Panc1 (cell line): Measurements from ENCODE around the gene CLCN6. TPM values are rescaled to one million over a fixed set of nuclear protein-coding genes. Genes with fewer than 3 reads are reported as not detected.

Experiments used
- ATAC-seq: fragments of 200-7000 bp; cut with Tn5 transposase; 2 replicates; pipeline ENCODE4 v1.9.1; 2020; ENCODE audit warnings: mild to moderate bottlenecking, moderate library complexity
- BruUV-seq: library from RNA; stranded (reverse); fragments of 400-500 nt; replicated peaks from 2 replicates; lab custom pipeline; 2021; lab: Mats Ljungman, UMichigan
- CTCF ChIA-PET: fragments of 300-600 bp; sonication (Branson Sonifier 250); formaldehyde crosslinking; loops from one replicate; lab custom pipeline; 2022; ENCODE audit warnings: antibody characterized with exemption; lab: Charles Lee
- POLR2A ChIA-PET: fragments of 300-600 bp; sonication (Branson Sonifier 250); formaldehyde crosslinking; loops from one replicate; lab custom pipeline; 2022; ENCODE audit warnings: antibody characterized with exemption; lab: Charles Lee
- DNase-seq: peaks from one replicate; pipeline ENCODE4 v3.0.0-alpha.2; 2010; ENCODE audit warnings: low read depth, low spot score
- H3K27ac ChIP-seq: 2 replicates; pipeline ENCODE4 v1.5.1; 2011; ENCODE audit warnings: mild to moderate bottlenecking, low read length, inconsistent platforms
- H3K27me3 ChIP-seq: fragments of 200-500 bp; sonication (Bioruptor generic); 2 replicates; pipeline ENCODE4 v1.6.0; 2014; ENCODE audit warnings: low read length, inconsistent platforms; ENCODE audit not compliant: control insufficient read depth, insufficient read depth
- H3K36me3 ChIP-seq: fragments of 200-500 bp; sonication (Bioruptor generic); 2 replicates; pipeline ENCODE4 v1.5.1; 2014; ENCODE audit warnings: inconsistent platforms, mild to moderate bottlenecking, low read length, moderate library complexity; ENCODE audit not compliant: control insufficient read depth, insufficient read depth
- H3K4me1 ChIP-seq: 2 replicates; pipeline ENCODE4 v1.5.1; 2011; ENCODE audit warnings: inconsistent platforms, mild to moderate bottlenecking, low read length, moderate library complexity; ENCODE audit not compliant: control insufficient read depth, insufficient read depth
- H3K4me3 ChIP-seq, 2 experiments: 2 replicates each; pipeline ENCODE4 v1.5.1; 2011 to 2012; ENCODE audit warnings: low read depth in 2 of 2, low read length in 2 of 2, mild to moderate bottlenecking in 2 of 2, inconsistent platforms in 1 of 2, moderate library complexity in 1 of 2
- H3K9me3 ChIP-seq: fragments of 200-500 bp; sonication (Bioruptor generic); 2 replicates; pipeline ENCODE4 v1.5.1; 2014; ENCODE audit warnings: low read depth, mild to moderate bottlenecking, inconsistent platforms, low read length, moderate library complexity; ENCODE audit not compliant: control insufficient read depth, insufficient read depth
- CTCF ChIP-seq: fragments of 450-650 bp; IDR thresholded peaks from 2 replicates; pipeline ENCODE4 v1.5.1; 2017; ENCODE audit warnings: mild to moderate bottlenecking
- POLR2AphosphoS5 ChIP-seq: IDR thresholded peaks from 2 replicates; pipeline ENCODE4 v1.6.1; 2012; ENCODE audit warnings: mild to moderate bottlenecking, low read depth, low read length, moderate library complexity
- REST ChIP-seq, 2 experiments: IDR thresholded peaks; 2 replicates each; pipeline ENCODE4 v1.6.1; 2011 to 2012; ENCODE audit warnings: low read depth in 2 of 2, control low read depth in 1 of 2, low read length in 1 of 2, mild to moderate bottlenecking in 1 of 2, moderate library complexity in 1 of 2; ENCODE audit not compliant: insufficient read depth in 1 of 2
- SIN3A ChIP-seq: IDR thresholded peaks from 2 replicates; pipeline ENCODE4 v1.6.1; 2012; ENCODE audit warnings: low read depth, mild to moderate bottlenecking, low read length, moderate library complexity, borderline replicate concordance; ENCODE audit not compliant: insufficient read depth
- TCF7L2 ChIP-seq: IDR thresholded peaks from 2 replicates; pipeline ENCODE4 v1.6.1; 2011; ENCODE audit warnings: mild to moderate bottlenecking, low read depth, low read length, inconsistent platforms
- in situ Hi-C: cut with HindIII; loops from 2 replicates; pipeline ENCODE4 v1.10.0; 2016; ENCODE audit warnings: low sequenced_read_pairs, low pct_unique_long_range_greater_than_20kb
- intact Hi-C: fragments of 100-400 bp; cut with micrococcal nuclease; formaldehyde crosslinking; loops from one replicate; pipeline ENCODE4 v1.10.0; 2022; ENCODE audit not compliant: unreplicated experiment
- total RNA-seq: library from RNA; stranded (reverse); gene quantifications from one replicate; pipeline ENCODE4 v1.2.1, GENCODE V29; 2021; ENCODE audit not compliant: unreplicated experiment

Gene CLCN6
- total RNA-seq, 1 experiment from 2014 or later: 23.6 TPM

- TF ChIP-seq TCF7L2 (no peak), POLR2AphosphoS5 (no peak), CTCF (no peak), SIN3A (no peak), REST (IDR thresholded peaks at IDR 0.05; ENCODE audit: insufficient read depth in 1 of 2, low read depth in 2 of 2, low read length in 1 of 2) (no peak)
- H3K9me3 ChIP-seq: no peaks in the 10 kb centered on the region
- in situ Hi-C loops (no loop called here), intact Hi-C loops (no loop called here)
- H3K27ac ChIP-seq: no peak overlapping the region
- no peak overlapping the region for H3K4me3 ChIP-seq
- CTCF ChIA-PET: interaction anchor here (0.7 kb wide), 1 partner anchor 60 kb away, joined by 3 read pairs; no protein-coding TSS in a partner anchor
- POLR2A ChIA-PET: no interaction called here
- H3K27me3 ChIP-seq: no peaks in the 10 kb centered on the region
- ATAC-seq (no peak), DNase-seq (no peak)
- H3K4me1 ChIP-seq: no peaks in the 10 kb centered on the region
- BruUV-seq: no TSS peak
- no peaks in the 10 kb centered on the region for H3K36me3 ChIP-seq
These were observed 41.5 kb upstream of the CLCN6 start for GRCh38 chr1:11764519-11764918.

- Histone ChIP-seq H3K36me3 (no peaks in the 10 kb centered on the region), H3K27ac (no peak overlapping the region), H3K4me1 (no peaks in the 10 kb centered on the region), H3K9me3 (no peaks in the 10 kb centered on the region), H3K27me3 (no peaks in the 10 kb centered on the region), H3K4me3 (no peak overlapping the region)
- no TSS peak for BruUV-seq
- ChIA-PET POLR2A (interaction anchor here (0.5 kb wide), 1 partner anchor 70 kb away, joined by 4 read pairs; no protein-coding TSS in a partner anchor), CTCF (interaction anchor here (0.6 kb wide), 1 partner anchor 30 kb away, joined by 3 read pairs; the partner anchor contains the start of gene AGTRAP)
- in situ Hi-C loops: no loop called here
- TF ChIP-seq TCF7L2 (no peak), POLR2AphosphoS5 (no peak), REST (IDR thresholded peaks at IDR 0.05; ENCODE audit: insufficient read depth in 1 of 2, low read depth in 2 of 2, low read length in 1 of 2) (no peak), CTCF (no peak), SIN3A (no peak)
- ATAC-seq: no peak
- no peak for DNase-seq
- intact Hi-C loops: no loop called here
These were observed 40.1 kb upstream of the CLCN6 start for GRCh38 chr1:11765661-11766428.
